Hematopoietic multipotent progenitor cell treated with erythropoietin and hydrocortisone succinate and interleukin-3 and kit ligand, for 6 days (in vitro differentiated cells): Measurements from ENCODE around the gene PLOD3.

Experiments used
- DNase-seq: peaks from one replicate; pipeline ENCODE4 v3.0.0-alpha.2; 2015

The PLOD3 gene

GRCh38 chr7:101175664-101176063, 41.7 kb downstream of the PLOD3 start:
- no peak for DNase-seq

DNA sequence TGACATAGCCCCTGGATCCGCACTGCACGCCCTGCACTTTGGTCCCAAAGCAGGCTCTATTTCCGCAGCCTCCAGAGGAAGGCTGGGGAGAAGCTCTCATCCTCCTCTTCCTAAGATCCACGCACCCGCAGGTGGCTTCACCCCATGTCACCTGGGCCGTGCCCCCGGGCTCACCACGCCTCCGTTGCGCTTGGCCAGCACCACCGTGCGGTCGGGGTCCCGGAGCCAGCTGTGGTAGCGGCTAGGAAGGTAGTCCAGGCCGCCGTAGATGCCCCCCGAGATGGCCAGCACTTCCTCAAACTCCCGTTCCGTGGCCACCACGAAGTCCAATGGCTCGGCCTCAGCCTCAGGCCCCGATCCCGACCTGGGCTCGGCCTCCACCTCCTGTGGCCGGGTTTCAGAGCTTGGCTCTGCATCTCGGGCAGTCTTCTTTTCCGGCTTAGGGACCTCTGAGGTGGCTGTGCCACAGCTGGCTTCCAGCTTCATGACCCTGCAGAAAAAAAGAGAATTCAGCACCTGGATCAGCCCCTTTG, 43.0 kb downstream of the PLOD3 start:
- no peak for DNase-seq

DNA sequence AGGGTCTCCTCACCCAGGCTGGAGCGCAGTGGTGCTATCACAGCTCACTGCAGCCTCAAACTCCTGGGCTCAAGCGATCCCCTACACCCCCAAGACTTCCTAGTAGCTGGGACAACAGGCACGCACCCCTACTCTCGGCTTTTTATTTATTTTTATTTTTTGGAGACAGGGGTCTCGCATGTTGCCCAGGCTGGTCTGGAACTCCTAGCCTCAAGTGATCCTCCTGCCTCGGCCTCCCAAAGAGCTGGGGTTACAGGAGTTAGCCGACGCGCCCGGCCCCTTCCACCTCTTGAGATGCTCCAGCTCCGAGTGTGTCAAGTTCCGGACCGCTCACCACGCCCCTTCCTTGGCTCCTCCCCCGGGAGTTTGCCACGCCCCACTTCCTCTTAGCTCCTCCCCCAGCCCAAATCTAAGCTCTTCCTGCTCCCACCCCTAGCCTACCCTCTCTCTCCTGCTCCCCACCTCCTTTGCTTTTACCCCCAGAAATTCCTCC, 43.6 kb downstream of the PLOD3 start:
- peak; percentile 78 for DNase-seq

GRCh38 chr7:101172854-101173751, 44.3 kb downstream of the PLOD3 start:
- peak; percentile 81 for DNase-seq

GRCh38 chr7:101172005-101172853, 45.2 kb downstream of the PLOD3 start:
- no peak for DNase-seq

- DNase-seq, result no peak
Measured at GRCh38 chr7:101171442-101171837, 45.9 kb downstream of the PLOD3 start.

GRCh38 chr7:101170617-101171441, 46.6 kb downstream of the PLOD3 start:
- DNase-seq, result no peak

DNA sequence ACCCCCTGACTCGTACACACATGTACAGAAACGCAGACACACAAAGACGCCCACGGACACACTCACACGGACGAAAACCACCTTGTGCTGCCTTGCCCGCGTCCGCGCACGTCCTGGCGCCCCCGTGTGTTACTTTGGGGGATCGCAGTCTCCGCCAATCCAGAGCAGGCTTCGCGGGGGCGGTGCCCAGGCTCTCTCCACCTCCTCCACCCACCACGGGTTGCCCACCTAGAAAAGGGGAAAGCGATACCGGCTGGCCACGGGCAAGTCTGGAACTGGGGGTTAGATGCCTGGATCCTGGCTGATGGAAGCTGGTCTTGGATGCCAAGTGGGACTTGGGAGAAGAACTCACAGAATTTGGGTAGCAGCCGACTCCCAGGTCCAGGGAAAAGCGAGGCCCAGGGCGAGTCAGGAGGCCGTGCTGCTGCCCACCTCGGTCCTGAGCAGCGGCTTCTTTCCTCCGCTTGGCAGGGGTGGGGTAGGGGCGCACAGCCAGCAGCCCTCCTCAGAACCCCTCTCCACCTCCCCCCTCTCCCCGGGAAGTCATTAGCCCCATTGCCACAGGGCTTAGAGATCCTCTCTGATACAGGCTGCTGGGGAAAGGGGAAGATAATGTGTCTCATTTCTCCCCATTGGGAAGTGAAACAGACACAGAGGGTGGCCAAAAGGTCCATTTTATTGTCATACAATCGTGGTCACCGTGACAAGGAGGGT, 47.4 kb downstream of the PLOD3 start:
- peak; percentile 79 for DNase-seq

DNA sequence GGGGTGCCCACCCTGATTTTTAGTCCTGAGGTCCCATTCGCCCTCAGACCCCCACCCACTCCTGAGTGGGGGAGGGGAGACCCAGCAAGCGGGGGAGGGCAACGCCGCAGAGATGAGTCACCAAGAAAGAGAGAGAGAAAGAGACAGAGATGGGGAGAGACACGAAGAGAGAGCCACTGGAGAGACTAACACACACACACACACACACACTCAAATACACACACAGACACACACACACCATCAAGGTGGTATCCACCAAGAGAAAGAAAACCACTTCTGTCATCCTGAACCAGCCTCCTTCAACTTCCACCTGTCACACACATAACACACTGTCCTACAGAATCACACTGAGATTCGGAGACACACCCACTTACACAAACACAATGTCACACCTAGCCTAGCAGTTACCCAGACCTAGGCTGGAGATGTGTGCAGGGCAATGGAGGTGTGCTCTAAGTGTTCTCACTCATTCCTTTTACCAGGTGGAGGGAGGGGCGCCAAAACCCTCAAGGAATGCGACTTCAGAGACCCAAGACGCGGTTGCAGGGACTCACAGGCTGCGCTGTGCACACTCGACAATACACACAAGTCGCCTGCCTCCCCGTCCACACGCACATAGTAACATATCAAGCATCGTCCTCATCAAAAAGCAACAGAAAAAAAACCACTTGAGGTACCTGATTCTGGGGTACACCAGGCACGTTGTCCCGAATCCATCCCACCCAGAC, 48.1 kb downstream of the PLOD3 start:
- DNase-seq, result no peak

DNA sequence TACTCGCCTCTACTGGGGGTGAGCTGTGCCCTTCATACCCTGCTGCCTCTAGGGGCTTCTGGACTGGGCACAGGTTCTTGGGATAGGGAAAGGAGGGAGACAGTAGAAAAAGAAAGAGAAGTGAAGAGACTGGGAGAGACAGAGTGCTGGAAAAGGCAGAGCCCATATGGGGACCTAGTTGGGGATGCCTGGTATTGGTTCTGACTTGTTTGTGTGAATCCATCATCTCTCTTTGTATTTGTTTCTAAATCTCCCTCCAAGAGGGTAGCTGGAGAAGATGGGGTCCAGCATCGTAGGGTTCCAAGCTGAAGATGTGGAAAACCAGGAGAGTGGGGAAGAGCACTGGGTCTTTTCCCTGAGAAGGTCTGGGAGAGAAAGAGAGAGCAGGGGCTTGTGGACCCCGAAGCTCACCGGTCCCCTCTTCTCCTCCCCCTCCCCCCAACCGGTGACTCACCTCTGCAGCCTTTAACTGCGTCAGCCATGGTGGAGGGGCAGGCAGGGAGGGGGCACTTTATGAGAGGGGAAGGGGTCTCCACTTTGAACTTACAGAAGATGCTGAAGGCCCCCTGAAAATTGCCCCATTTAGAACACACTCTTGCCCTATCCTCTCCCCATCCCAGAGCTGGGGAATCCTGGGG, 48.9 kb downstream of the PLOD3 start:
- no peak for DNase-seq

- no peak for DNase-seq
Measured at GRCh38 chr7:101167645-101168411, 49.6 kb downstream of the PLOD3 start.

GRCh38 chr7:101166909-101167644, 50.3 kb downstream of the PLOD3 start:
- DNase-seq, result no peak

DNA sequence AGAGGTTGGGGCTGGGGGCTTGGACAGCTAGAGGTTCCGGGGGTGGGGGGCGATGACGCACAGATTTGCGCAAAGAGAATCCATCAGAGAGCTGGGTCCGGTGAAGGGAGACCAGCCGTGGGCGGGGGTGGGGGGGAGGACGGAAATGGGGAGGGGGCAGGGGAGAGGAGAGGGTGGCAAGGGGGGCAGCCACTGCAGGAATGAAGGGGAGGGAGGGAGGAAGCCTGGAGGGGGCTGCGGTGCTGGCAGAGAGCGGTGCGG, 50.8 kb downstream of the PLOD3 start:
- no peak for DNase-seq

DNA sequence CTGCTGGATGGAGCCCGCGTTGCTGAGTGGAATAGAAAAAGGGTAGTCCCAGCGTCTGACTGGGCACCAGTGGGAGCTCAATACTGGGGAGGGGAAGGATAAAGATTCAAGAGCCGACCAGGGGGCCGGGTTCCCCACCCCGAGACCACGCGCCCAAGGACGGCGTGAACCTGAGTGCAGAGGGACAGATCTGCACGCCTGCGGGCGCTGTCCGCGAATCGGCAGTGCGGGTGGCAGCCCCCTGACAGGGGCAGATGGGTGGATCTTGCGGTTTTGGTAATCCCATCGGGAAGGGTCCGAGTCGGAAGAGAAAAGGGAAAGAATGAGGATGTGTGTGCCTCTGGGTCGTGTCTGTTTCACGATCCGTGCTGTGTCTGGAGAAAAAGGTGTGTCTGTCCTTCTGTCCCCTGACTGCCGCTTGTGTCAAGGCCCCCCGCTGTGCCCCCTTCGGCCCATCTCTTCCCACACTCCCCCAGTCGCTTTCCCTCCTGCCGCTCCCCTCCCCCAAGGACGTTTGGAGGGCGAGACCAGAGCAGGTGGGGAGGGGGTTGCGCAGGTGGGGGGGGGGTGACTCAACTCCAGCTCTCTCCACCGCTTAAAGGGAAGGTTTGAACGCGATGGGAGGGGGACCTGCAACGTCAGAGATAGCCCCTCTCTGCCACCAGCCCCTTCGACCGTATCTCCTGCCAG, 51.3 kb downstream of the PLOD3 start:
- DNase-seq, result no peak

DNA sequence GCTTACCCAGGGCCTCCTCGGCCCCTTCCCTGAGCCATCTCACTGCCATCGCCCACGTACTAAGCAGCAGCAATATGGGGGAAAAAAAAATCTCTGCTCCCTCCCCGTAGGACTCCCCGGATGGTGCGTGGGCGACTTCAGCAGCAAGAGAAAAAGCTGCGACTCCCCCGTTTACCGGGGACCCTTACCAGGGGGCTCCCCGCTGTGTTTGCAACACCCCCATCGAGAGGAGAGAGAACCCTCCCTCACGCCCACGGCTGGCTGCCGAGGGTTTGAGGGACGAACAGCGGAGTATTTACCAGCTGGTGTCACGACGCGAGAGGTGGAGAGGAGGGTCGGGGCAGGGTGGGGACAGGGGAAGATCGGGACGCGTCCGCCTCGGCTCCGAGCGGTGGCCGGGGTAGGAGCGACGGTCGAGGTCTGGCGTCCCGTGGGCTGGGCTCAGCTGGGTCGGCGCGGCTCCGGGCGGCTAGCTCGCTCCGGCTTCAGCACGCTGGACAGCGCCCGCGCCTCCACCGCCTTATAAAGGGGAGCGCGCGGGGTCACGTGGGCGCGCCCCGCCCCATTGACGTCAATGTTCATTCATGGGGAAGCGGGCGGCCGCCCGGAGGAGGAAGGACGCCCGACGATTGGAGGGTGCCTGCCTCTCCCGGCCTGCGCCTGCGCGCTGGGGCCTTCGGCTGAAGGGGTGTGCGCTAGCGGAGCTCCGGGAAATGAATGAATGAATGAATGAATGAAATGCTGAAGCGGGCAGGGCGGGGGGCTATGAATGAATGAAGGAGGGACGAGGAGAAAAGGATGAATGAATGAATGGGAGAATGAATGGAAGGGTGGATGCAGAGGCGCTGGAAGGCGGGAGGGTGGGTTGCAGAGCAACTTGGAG, 52.1 kb downstream of the PLOD3 start, which contains the start of gene VGF:
TSS of gene VGF (minus strand) at position 495 of the 883 bp plus-strand sequence. CDS start 726 bp downstream, outside the sequence.
- DNase-seq, result peak; percentile 97

DNA sequence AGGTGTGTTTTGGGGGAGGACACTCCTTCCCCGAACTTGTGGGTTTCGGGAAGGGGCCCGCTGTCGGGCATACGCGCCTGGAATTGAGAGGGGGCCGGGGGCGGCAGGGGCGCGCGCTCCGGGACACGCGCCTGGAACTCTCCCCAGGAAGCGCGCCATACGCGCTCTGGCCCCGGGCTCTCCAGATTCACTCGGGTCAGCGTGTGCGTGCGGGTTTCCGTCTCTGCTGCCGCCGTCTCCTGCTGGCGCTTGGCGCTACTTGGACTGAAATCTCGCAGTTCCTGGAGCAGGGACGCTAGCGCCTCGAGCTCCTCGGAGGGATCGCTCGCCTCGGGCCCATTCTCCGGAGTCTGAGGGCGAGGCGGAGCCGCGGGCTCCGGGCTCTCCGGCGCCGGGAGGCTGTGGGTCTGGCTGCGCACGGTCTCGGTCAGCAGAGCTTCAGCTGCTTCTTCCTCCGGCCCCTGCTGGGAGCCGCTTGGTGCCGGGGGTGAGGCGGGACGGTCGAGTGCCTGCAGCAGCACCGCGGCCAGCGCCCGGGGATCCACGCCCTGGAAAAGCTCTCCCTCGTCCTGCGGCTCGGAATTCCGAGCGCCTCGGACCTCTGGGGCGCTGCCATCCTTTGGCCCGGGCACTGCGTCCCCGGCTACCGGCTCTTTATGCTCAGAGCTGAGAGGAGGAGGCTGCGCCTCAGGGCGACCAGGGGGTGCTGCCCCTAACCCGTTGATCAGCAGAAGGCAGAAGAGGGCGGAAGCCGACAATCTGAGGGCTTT, 53.1 kb downstream of the PLOD3 start:
- DNase-seq, result peak; percentile 52
